H1 (cell line): ENCODE results near the gene GNS. TPM values are rescaled to one million over a fixed set of nuclear protein-coding genes. Genes with fewer than 3 reads are reported as not detected.

Source experiments
- CTCF ChIA-PET: fragments of 300-600 bp; sonication (Branson Sonifier 250); formaldehyde crosslinking; loops from one replicate; lab custom pipeline; 2021; ENCODE audit not compliant: partially characterized antibody; lab: Charles Lee
- POLR2A ChIA-PET: fragments of 300-600 bp; sonication (Branson Sonifier 250); formaldehyde crosslinking; loops from one replicate; lab custom pipeline; 2021; ENCODE audit warnings: inconsistent platforms; ENCODE audit not compliant: partially characterized antibody; lab: Charles Lee
- DNase-seq, 2 experiments: peaks; one replicate each; pipeline versions ENCODE4 v3.0.0 to v3.0.0-alpha.2; 2010 to 2022; ENCODE audit warnings: low spot score in 2 of 2, low read depth in 1 of 2, mixed read lengths in 1 of 2
- FAIRE-seq: peaks from 2 replicates; lab custom pipeline; 2011; peaks lifted over from hg19 to GRCh38; lab: Jason Lieb, UNC
- H2AFZ ChIP-seq: 2 replicates; pipeline ENCODE4 v1.8.1; 2012; ENCODE audit warnings: low read length, inconsistent platforms
- H2AK5ac ChIP-seq: 2 replicates; pipeline ENCODE4 v1.6.1; 2013; ENCODE audit warnings: low read depth, low read length
- H2BK120ac ChIP-seq: replicated peaks from 2 replicates; pipeline ENCODE3; 2013; ENCODE audit warnings: low read depth, low read length, inconsistent platforms
- H2BK12ac ChIP-seq: 2 replicates; pipeline ENCODE4 v1.6.1; 2013; ENCODE audit warnings: low read depth, low read length
- H2BK15ac ChIP-seq: 2 replicates; pipeline ENCODE4 v1.6.1; 2013; ENCODE audit warnings: low read length
- H2BK20ac ChIP-seq: 2 replicates; pipeline ENCODE4 v1.6.1; 2013; ENCODE audit warnings: low read length
- H2BK5ac ChIP-seq: 2 replicates; pipeline ENCODE4 v1.6.1; 2013; ENCODE audit warnings: low read depth, low read length
- H3K14ac ChIP-seq: 2 replicates; pipeline ENCODE4 v1.6.1; 2013; ENCODE audit warnings: inconsistent platforms; ENCODE audit not compliant: insufficient read length
- H3K18ac ChIP-seq: 2 replicates; pipeline ENCODE4 v1.6.1; 2013; ENCODE audit warnings: low read length; ENCODE audit errors: extremely low read depth
- H3K23ac ChIP-seq: 2 replicates; pipeline ENCODE4 v1.6.1; 2013; ENCODE audit warnings: inconsistent platforms; ENCODE audit not compliant: insufficient read length
- H3K23me2 ChIP-seq: 2 replicates; pipeline ENCODE4 v1.6.1; 2013; ENCODE audit warnings: low read depth, low read length
- H3K27ac ChIP-seq: 2 replicates; pipeline ENCODE4 v1.6.1; 2011; ENCODE audit warnings: low read depth, low read length, inconsistent platforms
- H3K27me3 ChIP-seq, 4 experiments: replicated peaks in 1 of 4; 1 replicate in 1 of 4; 2 replicates in 3 of 4; pipeline versions ENCODE4 v1.6.1 to v1.8.1; 2011 to 2013; ENCODE audit warnings: low read length in 3 of 4, mild to moderate bottlenecking in 3 of 4, inconsistent platforms in 2 of 4, mixed read lengths in 2 of 4, moderate library complexity in 1 of 4; ENCODE audit not compliant: control insufficient read depth in 3 of 4, insufficient read depth in 3 of 4; ENCODE audit errors: extremely low read depth in 1 of 4
- H3K36me3 ChIP-seq, 4 experiments: 2 replicates each; pipeline versions ENCODE4 v1.6.1 to v1.8.1; 2011 to 2013; ENCODE audit warnings: mild to moderate bottlenecking in 4 of 4, low read length in 3 of 4, moderate library complexity in 2 of 4, control low read depth in 1 of 4, inconsistent platforms in 1 of 4; ENCODE audit not compliant: insufficient read depth in 4 of 4, control insufficient read depth in 2 of 4
- H3K4ac ChIP-seq: replicated peaks from 2 replicates; pipeline ENCODE3; 2013; ENCODE audit warnings: low read length, low read depth, mixed read lengths, inconsistent platforms; ENCODE audit not compliant: insufficient read length
- H3K4me1 ChIP-seq, 4 experiments: replicated peaks in 1 of 4; 1 replicate in 1 of 4; 2 replicates in 3 of 4; pipeline versions ENCODE4 v1.6.1 to v1.8.1; 2011 to 2013; ENCODE audit warnings: low read length in 3 of 4, inconsistent platforms in 2 of 4, mixed read lengths in 1 of 4; ENCODE audit not compliant: insufficient read depth in 4 of 4, control insufficient read depth in 3 of 4
- H3K4me2 ChIP-seq, 2 experiments: 2 replicates each; pipeline versions ENCODE4 v1.6.1 to v1.8.1; 2011 to 2013; ENCODE audit warnings: low read depth in 2 of 2, low read length in 2 of 2, control low read depth in 1 of 2, inconsistent platforms in 1 of 2, mild to moderate bottlenecking in 1 of 2; ENCODE audit not compliant: insufficient read depth in 1 of 2
- H3K4me3 ChIP-seq, 4 experiments: fragments of 200-600, 300-600 bp in 1 of 4; sonication (generic), shearing (Covaris generic), sonication (Bioruptor Twin) in 1 of 4; 2 replicates each; pipeline versions ENCODE4 v1.5.1 to v1.8.1; 2011 to 2016; ENCODE audit warnings: low read length in 4 of 4, low read depth in 3 of 4, control low read depth in 2 of 4, inconsistent platforms in 2 of 4, mild to moderate bottlenecking in 2 of 4, mixed read lengths in 1 of 4, moderate library complexity in 1 of 4; ENCODE audit not compliant: insufficient read depth in 2 of 4; ENCODE audit errors: extremely low read depth in 1 of 4
- H3K56ac ChIP-seq: replicated peaks from 2 replicates; pipeline ENCODE3; 2013; ENCODE audit warnings: low read depth, mild to moderate bottlenecking, mixed read lengths, low read length, inconsistent platforms; ENCODE audit not compliant: insufficient read length
- H3K79me1 ChIP-seq: 2 replicates; pipeline ENCODE4 v1.6.1; 2013; ENCODE audit warnings: low read depth, low read length, control low read depth
- H3K79me2 ChIP-seq, 2 experiments: 2 replicates each; pipeline versions ENCODE4 v1.6.1 to v1.8.1; 2012 to 2013; ENCODE audit warnings: low read length in 2 of 2, mild to moderate bottlenecking in 2 of 2, inconsistent platforms in 1 of 2; ENCODE audit not compliant: insufficient read depth in 2 of 2, control insufficient read depth in 1 of 2
- H3K9ac ChIP-seq, 4 experiments: replicated peaks in 1 of 4; 1 replicate in 1 of 4; 2 replicates in 3 of 4; pipeline versions ENCODE4 v1.6.1 to v1.8.1; 2011 to 2013; ENCODE audit warnings: low read depth in 3 of 4, low read length in 3 of 4, control low read depth in 2 of 4, mild to moderate bottlenecking in 2 of 4, moderate library complexity in 2 of 4, inconsistent platforms in 1 of 4; ENCODE audit errors: extremely low read depth in 1 of 4
- H3K9me3 ChIP-seq, 2 experiments: 2 replicates each; pipeline versions ENCODE4 v1.6.1 to v1.8.1; 2012 to 2013; ENCODE audit warnings: mild to moderate bottlenecking in 2 of 2, moderate library complexity in 2 of 2, control low read depth in 1 of 2, inconsistent platforms in 1 of 2, low read depth in 1 of 2, low read length in 1 of 2, mixed read lengths in 1 of 2; ENCODE audit not compliant: insufficient read depth in 2 of 2
- H4K20me1 ChIP-seq, 2 experiments: replicated peaks in 1 of 2; 2 replicates each; pipeline versions ENCODE3 to v1.8.1; 2011 to 2013; ENCODE audit warnings: inconsistent platforms in 2 of 2, low read length in 2 of 2, mild to moderate bottlenecking in 1 of 2; ENCODE audit not compliant: insufficient read depth in 2 of 2, control insufficient read depth in 1 of 2
- H4K5ac ChIP-seq: 2 replicates; pipeline ENCODE4 v1.6.1; 2013; ENCODE audit warnings: low read length, low read depth, mixed read lengths, inconsistent platforms; ENCODE audit not compliant: insufficient read length
- H4K8ac ChIP-seq: 2 replicates; pipeline ENCODE4 v1.8.0; 2013; ENCODE audit warnings: mild to moderate bottlenecking, moderate library complexity, low read length, inconsistent platforms; ENCODE audit not compliant: insufficient read depth; ENCODE audit errors: extremely low read depth
- H4K91ac ChIP-seq: replicated peaks from 2 replicates; pipeline ENCODE3; 2013; ENCODE audit warnings: low read length, mixed read lengths, inconsistent platforms; ENCODE audit not compliant: insufficient read length
- NRF1 ChIP-seq: IDR thresholded peaks from 2 replicates; pipeline ENCODE4 v1.6.1; 2011; ENCODE audit warnings: mild to moderate bottlenecking, low read depth, low read length, improper control_type of control experiment
- TAF1 ChIP-seq: IDR thresholded peaks from 2 replicates; pipeline ENCODE4 v1.6.1; 2011; ENCODE audit warnings: mild to moderate bottlenecking, low read depth, low read length
- WGBS, 2 experiments: shearing (Covaris generic) in 1 of 2; methylation state at CpG; one replicate each; pipeline versions ENCODE4 v1.1.6 to v1.1.7; 2013 to 2015; ENCODE audit warnings: low lambda C conversion rate in 2 of 2, mixed read lengths in 2 of 2, inconsistent platforms in 1 of 2, low coverage in 1 of 2, missing lambda C conversion rate in 1 of 2; ENCODE audit not compliant: insufficient replicate concordance in 2 of 2, insufficient coverage in 1 of 2, insufficient read length in 1 of 2; ENCODE audit errors: extremely low coverage in 1 of 2, missing lambda C conversion rate in 1 of 2; 5-methylcytosine and 5-hydroxymethylcytosine counted together
- polyA plus RNA-seq, 7 experiments: library from polyadenylated mRNA; depleted of rRNA in 3 of 7; stranded (reverse) in 5 of 7; unstranded in 2 of 7; fragments of >200 nt in 5 of 7; fragments of 200-250 nt in 2 of 7; gene quantifications; 1 replicate in 5 of 7; 2 replicates in 1 of 7; 4 replicates in 1 of 7; pipeline versions ENCODE4 v1.2.1 to v1.2.3, GENCODE V29; 2011 to 2013; ENCODE audit warnings: missing spikeins in 2 of 7, mixed read lengths in 2 of 7
- total RNA-seq: library from RNA; stranded (reverse); fragmentation: NEBNext Ultra II Directional; extraction: Animal tissue kit (Norgen Biotek cat#: 25700); gene quantifications from 2 replicates; pipeline ENCODE4 v1.2.1, GENCODE V29; 2021

Gene GNS
- total and polyA plus RNA-seq, 2 of the 8 experiments (the other 6 are each of a cell fraction or from before 2014, with no cell fraction given): 16.0 to 28.5 TPM

- H2BK20ac ChIP-seq: no peak overlapping the region
- no peak overlapping the region for H3K18ac ChIP-seq
- no peaks in the 10 kb centered on the region for H3K79me2 ChIP-seq
- H3K56ac ChIP-seq: no peak overlapping the region
- no peak overlapping the region for H3K4me2 ChIP-seq
- DNase-seq: no peak
- H2AK5ac ChIP-seq: no peak overlapping the region
- no peak overlapping the region for H2BK12ac ChIP-seq
- H3K79me1 ChIP-seq: no peaks in the 10 kb centered on the region
- H3K4ac ChIP-seq: no peak overlapping the region
- H4K5ac ChIP-seq: no peak overlapping the region
- H2BK5ac ChIP-seq: no peak overlapping the region
- no peaks in the 10 kb centered on the region for H3K36me3 ChIP-seq
- no peaks in the 10 kb centered on the region for H3K27me3 ChIP-seq
- no peaks in the 10 kb centered on the region for H3K4me1 ChIP-seq
- no peaks in the 10 kb centered on the region for H3K23me2 ChIP-seq
- no peak overlapping the region for H2BK120ac ChIP-seq
- no peak overlapping the region for H2BK15ac ChIP-seq
- no peak for FAIRE-seq
- ChIA-PET POLR2A (no interaction called here), CTCF (interaction anchor here (0.6 to 1.4 kb wide), 3 partner anchors 12 to 26 kb away, joined by 3 to 5 read pairs (median 5); no protein-coding TSS in a partner anchor)
- TF ChIP-seq NRF1 (no peak), TAF1 (no peak)
- no peak overlapping the region for H3K27ac ChIP-seq
- no peak overlapping the region for H4K8ac ChIP-seq
- H3K23ac ChIP-seq: no peak overlapping the region
- no peak overlapping the region for H4K91ac ChIP-seq
- no peak overlapping the region for H2AFZ ChIP-seq
- H3K9ac ChIP-seq: no peak overlapping the region
- H3K14ac ChIP-seq: no peak overlapping the region
- no peak overlapping the region for H3K4me3 ChIP-seq
- 83% methylated on average over 2 of the region's 2 CpGs; no CpG with 5 or more reads in 1 of the 2 experiments for WGBS, 2 experiments
- H3K9me3 ChIP-seq: no peaks in the 10 kb centered on the region
- H4K20me1 ChIP-seq: no peaks in the 10 kb centered on the region
Measured at GRCh38 chr12:64709429-64709828, 49.8 kb downstream of the GNS start.
